Parathyroid adenoma (tissue), 2 donors: ENCODE measurements around the gene SPRING1.

Experiments used
- H2AFZ ChIP-seq: fragments of 300-600 bp; sonication (generic); one replicate; pipeline ENCODE4 v1.7.0; 2017; ENCODE audit warnings: antibody characterized with exemption, mild to moderate bottlenecking
- H3K27ac ChIP-seq: fragments of 300-600 bp; sonication (generic); one replicate; pipeline ENCODE4 v1.7.0; 2017
- H3K27me3 ChIP-seq: fragments of 300-600 bp; sonication (generic); one replicate; pipeline ENCODE4 v1.7.0; 2017; ENCODE audit warnings: low read length; ENCODE audit not compliant: control insufficient read depth, insufficient read depth
- H3K36me3 ChIP-seq: fragments of 300-600 bp; sonication (generic); one replicate; pipeline ENCODE4 v1.7.0; 2017; ENCODE audit warnings: low read length; ENCODE audit not compliant: control insufficient read depth, insufficient read depth
- H3K4me1 ChIP-seq: fragments of 300-600 bp; sonication (generic); one replicate; pipeline ENCODE4 v1.7.0; 2017; ENCODE audit warnings: control low read depth
- H3K4me2 ChIP-seq: fragments of 300-600 bp; sonication (generic); one replicate; pipeline ENCODE4 v1.7.0; 2017; ENCODE audit warnings: low read length
- H3K4me3 ChIP-seq: fragments of 300-600 bp; sonication (generic); one replicate; pipeline ENCODE4 v1.7.0; 2017; ENCODE audit warnings: low read depth, low read length
- H3K79me2 ChIP-seq: fragments of 300-600 bp; sonication (generic); one replicate; pipeline ENCODE4 v1.7.0; 2017; ENCODE audit warnings: control low read depth
- H3K9ac ChIP-seq: fragments of 300-600 bp; sonication (generic); one replicate; pipeline ENCODE4 v1.7.0; 2017; ENCODE audit warnings: mild to moderate bottlenecking
- H3K9me3 ChIP-seq: fragments of 300-600 bp; sonication (generic); one replicate; pipeline ENCODE4 v1.7.0; 2017; ENCODE audit warnings: low read length; ENCODE audit not compliant: control insufficient read depth
- TF ChIP-seq, protein P1 (sequence below): fragments of 300-600 bp; sonication (generic); IDR thresholded peaks from one replicate; pipeline ENCODE4 v1.7.0; 2017; ENCODE audit warnings: antibody characterized with exemption, mild to moderate bottlenecking
- donor health status: primary hyperparathyroidism.

SPRING1 gene, protein sequence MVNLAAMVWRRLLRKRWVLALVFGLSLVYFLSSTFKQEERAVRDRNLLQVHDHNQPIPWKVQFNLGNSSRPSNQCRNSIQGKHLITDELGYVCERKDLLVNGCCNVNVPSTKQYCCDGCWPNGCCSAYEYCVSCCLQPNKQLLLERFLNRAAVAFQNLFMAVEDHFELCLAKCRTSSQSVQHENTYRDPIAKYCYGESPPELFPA

DNA sequence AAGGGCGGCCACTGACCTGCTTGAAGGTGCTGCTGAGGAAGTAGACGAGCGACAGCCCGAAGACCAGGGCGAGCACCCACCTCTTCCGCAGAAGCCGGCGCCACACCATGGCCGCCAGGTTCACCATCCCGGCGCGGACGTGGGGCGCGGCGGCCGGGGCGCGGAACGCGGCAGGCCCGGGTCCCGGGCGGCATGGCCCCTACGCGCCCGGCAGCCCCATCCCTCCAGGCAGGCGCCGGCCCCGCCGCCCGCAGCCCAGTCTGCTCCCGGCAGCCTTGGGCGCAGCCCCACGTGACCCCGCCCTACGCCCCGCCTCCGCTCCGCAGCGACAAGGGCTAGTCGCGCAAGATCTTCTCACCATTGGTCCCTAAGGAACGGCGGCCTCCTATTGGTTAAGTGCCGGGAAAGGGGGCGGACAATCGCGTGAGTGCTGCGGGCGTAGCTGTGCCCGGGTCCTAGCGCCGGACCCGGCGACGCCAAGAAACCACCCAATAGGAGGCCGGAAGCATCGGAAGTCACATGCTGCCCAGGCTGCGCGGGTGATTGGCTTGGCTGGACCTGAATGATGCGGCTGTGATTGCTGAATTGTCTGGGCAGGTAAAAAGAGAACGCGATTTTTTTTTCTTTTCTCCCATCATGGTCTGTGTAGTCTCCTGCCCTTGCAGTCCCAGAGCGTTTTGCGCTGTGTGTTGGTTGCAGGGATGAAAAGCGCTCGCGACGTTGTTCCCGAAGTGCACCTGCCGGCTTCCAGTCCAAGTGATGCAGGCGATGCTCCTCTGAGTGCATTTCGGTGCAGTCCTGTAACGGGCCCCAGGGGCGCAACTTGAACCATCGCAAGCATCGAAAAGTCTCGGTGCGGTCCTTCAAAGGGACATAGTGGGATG is at the start of gene SPRING1, which contains the start of gene RNFT2:
TSS of gene SPRING1 (minus strand) at position 296 of the 884 bp plus-strand sequence. CDS start at position 127, 169 bp downstream.
TSS of gene RNFT2 (plus strand) at position 542 of the 884 bp plus-strand sequence. CDS start 2,183 bp downstream, outside the sequence.
- no peaks in the 10 kb centered on the region for H3K9me3 ChIP-seq
- H3K27ac ChIP-seq = no peak within 1 kb of the TSS
- H3K4me2 ChIP-seq = peak within 1 kb of the TSS; percentile 84
- TF ChIP-seq, protein P1, sequence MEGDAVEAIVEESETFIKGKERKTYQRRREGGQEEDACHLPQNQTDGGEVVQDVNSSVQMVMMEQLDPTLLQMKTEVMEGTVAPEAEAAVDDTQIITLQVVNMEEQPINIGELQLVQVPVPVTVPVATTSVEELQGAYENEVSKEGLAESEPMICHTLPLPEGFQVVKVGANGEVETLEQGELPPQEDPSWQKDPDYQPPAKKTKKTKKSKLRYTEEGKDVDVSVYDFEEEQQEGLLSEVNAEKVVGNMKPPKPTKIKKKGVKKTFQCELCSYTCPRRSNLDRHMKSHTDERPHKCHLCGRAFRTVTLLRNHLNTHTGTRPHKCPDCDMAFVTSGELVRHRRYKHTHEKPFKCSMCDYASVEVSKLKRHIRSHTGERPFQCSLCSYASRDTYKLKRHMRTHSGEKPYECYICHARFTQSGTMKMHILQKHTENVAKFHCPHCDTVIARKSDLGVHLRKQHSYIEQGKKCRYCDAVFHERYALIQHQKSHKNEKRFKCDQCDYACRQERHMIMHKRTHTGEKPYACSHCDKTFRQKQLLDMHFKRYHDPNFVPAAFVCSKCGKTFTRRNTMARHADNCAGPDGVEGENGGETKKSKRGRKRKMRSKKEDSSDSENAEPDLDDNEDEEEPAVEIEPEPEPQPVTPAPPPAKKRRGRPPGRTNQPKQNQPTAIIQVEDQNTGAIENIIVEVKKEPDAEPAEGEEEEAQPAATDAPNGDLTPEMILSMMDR = no peak
- H3K27me3 ChIP-seq = no peaks in the 10 kb centered on the region
- no peaks in the 10 kb centered on the region for H3K36me3 ChIP-seq
- peak within 1 kb of the TSS; percentile 70 for H3K4me3 ChIP-seq
- peaks cover 3% of the 10 kb centered on the region for H3K4me1 ChIP-seq
- no peak within 1 kb of the TSS for H3K9ac ChIP-seq
- H3K79me2 ChIP-seq = peaks cover 8% of the 10 kb centered on the region
- peak within 1 kb of the TSS; percentile 77 for H2AFZ ChIP-seq

DNA sequence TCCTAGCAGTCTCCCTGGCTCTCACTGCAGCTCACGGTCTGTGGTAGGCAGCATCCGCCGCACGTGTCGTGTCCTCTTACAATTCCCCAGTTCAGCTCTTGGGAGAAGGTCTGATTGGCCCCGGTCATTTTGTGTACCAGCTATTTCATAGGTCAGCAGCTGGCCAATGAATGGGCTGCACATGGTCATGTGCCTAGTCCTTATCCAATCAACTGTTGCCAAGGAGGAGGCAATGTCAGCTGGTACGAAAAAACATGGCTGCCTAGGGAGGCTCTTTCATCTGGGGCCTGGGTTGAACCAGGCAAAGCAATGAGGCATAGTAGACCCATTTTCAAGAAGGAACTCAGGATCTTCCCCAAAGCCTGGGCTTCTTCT is 46.4 kb upstream of the SPRING1 start:
- Histone ChIP-seq H3K27ac (no peak overlapping the region), H3K9me3 (no peaks in the 10 kb centered on the region), H3K4me2 (no peak overlapping the region), H3K79me2 (no peaks in the 10 kb centered on the region), H3K36me3 (no peaks in the 10 kb centered on the region), H2AFZ (no peak overlapping the region), H3K27me3 (no peaks in the 10 kb centered on the region), H3K9ac (no peak overlapping the region), H3K4me1 (no peaks in the 10 kb centered on the region), H3K4me3 (no peak overlapping the region)
- TF ChIP-seq, protein P1 = no peak

DNA sequence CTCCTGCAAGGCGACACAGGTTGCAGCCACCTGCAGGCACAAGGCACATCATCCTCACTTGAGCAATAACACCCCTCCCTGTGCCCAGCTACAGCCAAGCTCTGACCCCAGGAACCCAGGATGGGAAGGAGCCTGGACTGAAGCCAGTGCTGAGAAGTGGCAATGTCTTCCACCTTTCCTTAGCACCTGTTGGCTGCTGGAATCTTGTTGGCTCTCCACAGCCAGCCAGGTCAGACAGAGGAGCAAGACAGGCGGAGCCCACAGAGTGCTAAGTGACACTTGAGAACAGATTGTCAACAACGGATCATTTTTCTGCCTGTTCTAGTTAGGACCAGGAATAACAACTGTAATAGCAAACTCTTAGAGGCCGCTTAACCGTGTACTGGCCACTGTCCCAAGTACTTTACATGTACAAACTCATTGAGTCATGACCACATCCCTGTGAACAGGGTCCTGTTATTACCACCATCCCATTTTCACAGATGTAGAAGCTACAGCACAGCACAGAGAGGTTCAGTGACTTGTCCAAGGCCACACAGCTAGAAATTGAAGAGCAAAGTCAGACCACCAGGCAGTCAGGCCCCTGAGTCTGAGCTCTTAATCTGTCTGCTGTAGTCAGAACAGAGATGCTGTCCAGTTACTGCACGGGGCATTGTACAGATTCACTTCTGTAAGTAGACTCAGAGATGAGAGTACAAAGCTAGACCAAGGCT is 45.8 kb upstream of the SPRING1 start:
- H3K9ac ChIP-seq = no peak overlapping the region
- no peaks in the 10 kb centered on the region for H3K27me3 ChIP-seq
- H3K36me3 ChIP-seq = no peaks in the 10 kb centered on the region
- no peak overlapping the region for H2AFZ ChIP-seq
- H3K4me1 ChIP-seq = no peaks in the 10 kb centered on the region
- TF ChIP-seq, protein P1 = no peak
- no peak overlapping the region for H3K4me3 ChIP-seq
- no peak overlapping the region for H3K27ac ChIP-seq
- no peaks in the 10 kb centered on the region for H3K9me3 ChIP-seq
- no peaks in the 10 kb centered on the region for H3K79me2 ChIP-seq
- H3K4me2 ChIP-seq = no peak overlapping the region

DNA sequence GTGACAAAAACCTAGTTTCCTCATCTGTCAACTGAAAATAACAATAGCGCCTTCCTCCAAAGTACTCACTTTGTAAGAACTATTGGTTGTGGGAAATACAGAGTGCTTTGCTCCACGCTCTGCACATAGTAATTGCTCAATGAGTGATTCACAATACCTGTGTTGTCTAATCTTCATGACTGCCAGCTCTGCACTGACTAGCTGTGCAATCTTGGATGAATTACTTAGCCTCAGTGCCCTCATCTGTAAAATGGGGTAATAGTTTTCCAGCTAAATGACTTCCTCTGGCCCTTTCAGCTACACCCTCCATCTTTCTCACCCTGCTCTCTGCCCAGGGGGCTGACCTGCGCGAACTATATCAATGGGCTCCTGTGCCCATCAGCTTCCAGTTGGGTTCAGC is 43.1 kb upstream of the SPRING1 start:
- Histone ChIP-seq H3K79me2 (no peaks in the 10 kb centered on the region), H3K27me3 (no peaks in the 10 kb centered on the region), H3K9ac (no peak overlapping the region), H3K4me2 (no peak overlapping the region), H3K36me3 (no peaks in the 10 kb centered on the region), H3K27ac (no peak overlapping the region), H3K9me3 (no peaks in the 10 kb centered on the region), H3K4me1 (no peaks in the 10 kb centered on the region), H2AFZ (no peak overlapping the region), H3K4me3 (no peak overlapping the region)
- TF ChIP-seq, protein P1 = no peak
